Measurements from ENCODE around the gene BTG1. TPM values are rescaled to one million over a fixed set of nuclear protein-coding genes. Genes with fewer than 3 reads are reported as not detected.
A peak's percentile ranks its signal among the peaks of the same experiment; 100 is the strongest.

BTG1 gene
- total and polyA plus RNA-seq, 2 experiments from 2014 or later: 15.5 to 36.2 TPM

GRCh38 chr12:92183575-92183974 is 37.9 kb upstream of the BTG1 start:
- TF ChIP-seq NANOG (IDR thresholded peaks at IDR 0.05; ENCODE audit: borderline replicate concordance) (peak; percentile 38; the same call in 1 of the 2 replicates), CTCF (conservative IDR thresholded peaks at IDR 0.05; ENCODE audit: low read depth in 2 of 2) (no peak)
- peaks cover 2% of the 10 kb centered on the region for H3K27me3 Mint-ChIP-seq (ENCODE audit: insufficient read depth, low read depth, poor library complexity)
- H3K4me1 Mint-ChIP-seq: peaks cover 7% of the 10 kb centered on the region
- Histone ChIP-seq H3K4me1 (ENCODE audit: insufficient read depth) (peaks cover 10% of the 10 kb centered on the region), H3K4me3 (no peak overlapping the region), H2AFZ (no peak overlapping the region), H3K9me2 (ENCODE audit: insufficient read depth) (peaks cover 12% of the 10 kb centered on the region), H3K27ac (ENCODE audit: low read depth) (no peak overlapping the region), H3K79me2 (replicated peaks; ENCODE audit: insufficient read depth) (no peaks in the 10 kb centered on the region), H3K36me3 (ENCODE audit: insufficient read depth) (no peaks in the 10 kb centered on the region), H3K4me2 (0 out of 2 replicates have a peak overlapping the region, but pooled peaks have one; percentile 37), H3F3A (replicated peaks; ENCODE audit: low read depth) (no peaks in the 10 kb centered on the region), H4K20me1 (replicated peaks; ENCODE audit: insufficient read depth) (no peaks in the 10 kb centered on the region), H3K27me3 (ENCODE audit: insufficient read depth) (no peaks in the 10 kb centered on the region)
- no peak overlapping the region for H3K4me3 Mint-ChIP-seq
- H3K27ac Mint-ChIP-seq: no peak overlapping the region
- H3K9me3 Mint-ChIP-seq: no peaks in the 10 kb centered on the region
- ATAC-seq (no peak), DNase-seq (ENCODE audit: low spot score) (peak; percentile 20)
- no peaks in the 10 kb centered on the region for H3K36me3 Mint-ChIP-seq (ENCODE audit: low read depth)

GRCh38 chr12:92178340-92178739 is 32.7 kb upstream of the BTG1 start:
- Mint-ChIP-seq H3K9me3 (no peaks in the 10 kb centered on the region), H3K27me3 (ENCODE audit: insufficient read depth, low read depth, poor library complexity) (peaks cover 2% of the 10 kb centered on the region), H3K4me1 (peaks cover 5% of the 10 kb centered on the region), H3K27ac (no peak overlapping the region), H3K36me3 (ENCODE audit: low read depth) (no peaks in the 10 kb centered on the region), H3K4me3 (no peak overlapping the region)
- Histone ChIP-seq H3K36me3 (ENCODE audit: insufficient read depth) (no peaks in the 10 kb centered on the region), H3K27ac (ENCODE audit: low read depth) (no peak overlapping the region), H3K4me3 (no peak overlapping the region), H3K4me2 (no peak overlapping the region), H3K9me2 (ENCODE audit: insufficient read depth) (peaks cover 6% of the 10 kb centered on the region; the same call in 1 of the 2 replicates), H3K4me1 (ENCODE audit: insufficient read depth) (peaks cover 14% of the 10 kb centered on the region), H4K20me1 (replicated peaks; ENCODE audit: insufficient read depth) (no peaks in the 10 kb centered on the region), H3F3A (replicated peaks; ENCODE audit: low read depth) (no peaks in the 10 kb centered on the region), H2AFZ (no peak overlapping the region), H3K79me2 (replicated peaks; ENCODE audit: insufficient read depth) (no peaks in the 10 kb centered on the region), H3K27me3 (ENCODE audit: insufficient read depth) (no peaks in the 10 kb centered on the region)
- no peak for DNase-seq (ENCODE audit: low spot score)
- no peak for ATAC-seq
- TF ChIP-seq POLR2AphosphoS5 (IDR thresholded peaks at IDR 0.05; ENCODE audit: low read depth) (no peak), EZH2 (IDR thresholded peaks at IDR 0.05; ENCODE audit: low read depth, unreplicated experiment) (no peak), STAT1 (IDR thresholded peaks at IDR 0.05; ENCODE audit: unreplicated experiment) (no peak)

GRCh38 chr12:92176646-92177045 is 31.0 kb upstream of the BTG1 start:
- Histone ChIP-seq H3F3A (replicated peaks; ENCODE audit: low read depth) (no peaks in the 10 kb centered on the region), H4K20me1 (replicated peaks; ENCODE audit: insufficient read depth) (no peaks in the 10 kb centered on the region), H3K27ac (ENCODE audit: low read depth) (no peak overlapping the region), H3K4me2 (no peak overlapping the region), H3K79me2 (replicated peaks; ENCODE audit: insufficient read depth) (no peaks in the 10 kb centered on the region), H3K4me1 (ENCODE audit: insufficient read depth) (peaks cover 10% of the 10 kb centered on the region), H3K4me3 (no peak overlapping the region), H2AFZ (peak overlapping the region; percentile 84), H3K27me3 (ENCODE audit: insufficient read depth) (no peaks in the 10 kb centered on the region), H3K9me2 (ENCODE audit: insufficient read depth) (no peaks in the 10 kb centered on the region), H3K36me3 (ENCODE audit: insufficient read depth) (no peaks in the 10 kb centered on the region)
- H3K36me3 Mint-ChIP-seq (ENCODE audit: low read depth): no peaks in the 10 kb centered on the region
- H3K27me3 Mint-ChIP-seq (ENCODE audit: insufficient read depth, low read depth, poor library complexity): peaks cover 2% of the 10 kb centered on the region
- no peak for ATAC-seq
- no peak overlapping the region for H3K4me3 Mint-ChIP-seq
- H3K9me3 Mint-ChIP-seq: no peaks in the 10 kb centered on the region
- H3K27ac Mint-ChIP-seq: no peak overlapping the region
- H3K4me1 Mint-ChIP-seq: peaks cover 7% of the 10 kb centered on the region
- no peak for DNase-seq (ENCODE audit: low spot score)
- TF ChIP-seq POLR2AphosphoS5 (IDR thresholded peaks at IDR 0.05; ENCODE audit: low read depth): no peak
- TF ChIP-seq CREB1 (CRISPR knock-in tag; IDR thresholded peaks at IDR 0.05; ENCODE audit: low read depth): no peak
- no peak for TF ChIP-seq NANOG (IDR thresholded peaks at IDR 0.05; ENCODE audit: borderline replicate concordance)
- no peak for TF ChIP-seq ETS1 (IDR thresholded peaks at IDR 0.05)
- no peak for TF ChIP-seq REST (IDR thresholded peaks at IDR 0.05; ENCODE audit: unreplicated experiment)

All from GM23338 (cell line).